ENCODE results near the gene PTPN23.

- TF ChIP-seq CTCF (IDR thresholded peaks at IDR 0.05), result no peak
- TF ChIP-seq POLR2A (IDR thresholded peaks at IDR 0.05), result no peak
Observed at GRCh38 chr3:47455806-47456452, 75.1 kb downstream of the PTPN23 start.

Measured in body of pancreas (tissue), 4 donors.